Measurements from ENCODE around the gene RAPGEF4. TPM values are rescaled to one million over a fixed set of nuclear protein-coding genes. Genes with fewer than 3 reads are reported as not detected.

Gene RAPGEF4
- total RNA-seq, 1 experiment from 2014 or later = 0.98 TPM

DNA sequence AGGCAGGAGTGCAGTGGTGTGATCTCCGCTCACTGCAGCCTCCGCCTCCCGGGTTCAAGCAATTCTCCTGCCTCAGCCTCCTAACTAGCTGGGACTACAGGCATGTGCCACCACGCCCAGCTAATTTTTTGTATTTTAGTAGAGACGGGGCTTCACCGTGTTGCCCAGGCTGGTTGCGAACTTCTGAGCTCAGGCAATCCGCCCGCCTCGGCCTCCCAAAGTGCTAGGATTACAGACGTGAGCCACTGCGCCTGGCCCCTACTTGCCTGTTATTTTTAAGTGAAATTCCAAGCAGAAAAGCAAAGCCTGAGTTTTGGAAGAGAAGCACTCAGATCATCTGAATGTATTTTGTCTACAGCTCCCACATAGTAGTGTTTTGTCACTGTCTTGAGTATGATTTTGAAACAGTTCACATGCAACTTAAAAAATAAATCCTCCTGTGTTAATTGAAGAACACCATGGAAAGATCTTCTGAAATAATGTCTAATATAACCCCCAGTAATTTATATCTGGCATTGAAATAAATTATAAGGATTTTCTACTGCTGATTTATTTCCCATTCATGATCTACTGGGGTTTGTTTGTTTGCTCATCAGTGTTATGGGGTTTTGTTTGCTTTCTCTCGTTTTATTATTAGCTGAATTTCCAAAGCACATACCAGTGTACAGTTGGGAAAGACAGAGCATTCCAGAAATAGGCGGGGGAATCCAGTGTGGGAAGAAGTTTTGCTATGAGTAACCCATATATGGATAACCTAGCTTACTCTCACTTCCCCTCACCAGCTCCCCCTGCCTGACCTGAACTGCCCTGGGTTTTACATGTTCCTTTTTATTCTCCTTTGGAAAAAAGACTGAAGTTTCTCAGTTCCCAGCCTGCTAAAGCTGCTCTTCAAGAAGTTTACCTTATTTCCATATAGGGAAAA lies 259.9 kb downstream of the RAPGEF4 start:
- H3K27ac Mint-ChIP-seq (ENCODE audit: unreplicated experiment) = peak overlapping the region; percentile 69
- peaks cover 16% of the 10 kb centered on the region for H3K4me1 ChIP-seq
- no peaks in the 10 kb centered on the region for H3K9me3 ChIP-seq
- no TSS peak for BruUV-seq (replicated peaks)
- CTCF ChIA-PET = interaction anchor here (0.9 kb wide), 1 partner anchor 33 kb away, joined by 3 read pairs; no protein-coding TSS in a partner anchor
- H3K27me3 Mint-ChIP-seq (ENCODE audit: insufficient read depth, unreplicated experiment) = peaks cover under 1% of the 10 kb centered on the region
- intact Hi-C loops (cut with micrococcal nuclease; ENCODE audit: unreplicated experiment) = no loop called here
- peak overlapping the region; percentile 15 for H3K4me3 Mint-ChIP-seq (ENCODE audit: unreplicated experiment)
- peak; percentile 79 to 87 for DNase-seq
- H3K36me3 Mint-ChIP-seq (ENCODE audit: insufficient read depth, unreplicated experiment) = no peaks in the 10 kb centered on the region
- H3K9me3 Mint-ChIP-seq (ENCODE audit: unreplicated experiment) = peaks cover 10% of the 10 kb centered on the region
- H3K4me3 ChIP-seq (ENCODE audit: low read depth, low read length) = no peak overlapping the region
- peaks cover 39% of the 10 kb centered on the region for H3K4me1 Mint-ChIP-seq (ENCODE audit: low read depth, unreplicated experiment)
- H3K27me3 ChIP-seq (replicated peaks; ENCODE audit: control insufficient read depth, insufficient read depth, low read length) = no peaks in the 10 kb centered on the region
- POLR2A ChIA-PET = no interaction called here
- H3K36me3 ChIP-seq (ENCODE audit: control insufficient read depth, insufficient read depth, low read length) = no peaks in the 10 kb centered on the region
- TF ChIP-seq, protein P1, sequence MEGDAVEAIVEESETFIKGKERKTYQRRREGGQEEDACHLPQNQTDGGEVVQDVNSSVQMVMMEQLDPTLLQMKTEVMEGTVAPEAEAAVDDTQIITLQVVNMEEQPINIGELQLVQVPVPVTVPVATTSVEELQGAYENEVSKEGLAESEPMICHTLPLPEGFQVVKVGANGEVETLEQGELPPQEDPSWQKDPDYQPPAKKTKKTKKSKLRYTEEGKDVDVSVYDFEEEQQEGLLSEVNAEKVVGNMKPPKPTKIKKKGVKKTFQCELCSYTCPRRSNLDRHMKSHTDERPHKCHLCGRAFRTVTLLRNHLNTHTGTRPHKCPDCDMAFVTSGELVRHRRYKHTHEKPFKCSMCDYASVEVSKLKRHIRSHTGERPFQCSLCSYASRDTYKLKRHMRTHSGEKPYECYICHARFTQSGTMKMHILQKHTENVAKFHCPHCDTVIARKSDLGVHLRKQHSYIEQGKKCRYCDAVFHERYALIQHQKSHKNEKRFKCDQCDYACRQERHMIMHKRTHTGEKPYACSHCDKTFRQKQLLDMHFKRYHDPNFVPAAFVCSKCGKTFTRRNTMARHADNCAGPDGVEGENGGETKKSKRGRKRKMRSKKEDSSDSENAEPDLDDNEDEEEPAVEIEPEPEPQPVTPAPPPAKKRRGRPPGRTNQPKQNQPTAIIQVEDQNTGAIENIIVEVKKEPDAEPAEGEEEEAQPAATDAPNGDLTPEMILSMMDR (IDR thresholded peaks at IDR 0.05; ENCODE audit: insufficient read depth in 1 of 2, low read depth in 1 of 2, low read length in 1 of 2, severe bottlenecking in 1 of 2, unreplicated experiment in 1 of 2) = peak; percentile 37

GRCh38 chr2:172996387-172996961 lies 260.8 kb downstream of the RAPGEF4 start:
- DNase-seq = no peak
- peak overlapping the region; percentile 69 for H3K27ac Mint-ChIP-seq (ENCODE audit: unreplicated experiment)

DNA sequence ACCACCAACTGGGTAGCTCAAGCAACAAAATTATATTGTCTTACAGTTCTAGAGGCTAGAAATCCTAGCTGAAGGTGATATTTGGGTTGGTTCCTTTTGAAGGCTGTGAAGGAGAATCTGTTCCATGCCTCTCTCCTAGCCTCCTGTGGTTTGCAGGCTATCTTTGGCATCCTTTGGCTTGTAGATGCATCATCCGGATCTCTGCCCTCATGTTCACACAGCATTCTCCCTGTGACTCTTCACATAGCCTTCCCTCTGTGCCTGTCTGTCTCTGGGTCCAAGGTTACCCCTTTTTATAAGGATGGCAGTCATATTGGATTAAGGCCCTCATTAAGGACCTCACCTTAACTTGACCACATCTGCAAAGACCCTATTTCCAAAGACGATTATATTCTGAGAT lies 261.4 kb downstream of the RAPGEF4 start:
- intact Hi-C loops (cut with micrococcal nuclease; ENCODE audit: unreplicated experiment) = no loop called here
- H3K4me1 Mint-ChIP-seq (ENCODE audit: low read depth, unreplicated experiment) = peaks cover 39% of the 10 kb centered on the region
- TF ChIP-seq, protein P1 (IDR thresholded peaks at IDR 0.05; ENCODE audit: insufficient read depth in 1 of 2, low read depth in 1 of 2, low read length in 1 of 2, severe bottlenecking in 1 of 2, unreplicated experiment in 1 of 2) = no peak
- no peak for DNase-seq
- H3K36me3 ChIP-seq (ENCODE audit: control insufficient read depth, insufficient read depth, low read length) = no peaks in the 10 kb centered on the region
- H3K4me3 ChIP-seq (ENCODE audit: low read depth, low read length) = no peak overlapping the region
- ChIA-PET POLR2A (no interaction called here), CTCF (no interaction called here)
- BruUV-seq (replicated peaks) = no TSS peak
- H3K27me3 ChIP-seq (replicated peaks; ENCODE audit: control insufficient read depth, insufficient read depth, low read length) = no peaks in the 10 kb centered on the region
- no peaks in the 10 kb centered on the region for H3K9me3 ChIP-seq
- H3K4me1 ChIP-seq = peaks cover 16% of the 10 kb centered on the region
- peaks cover 2% of the 10 kb centered on the region for H3K27me3 Mint-ChIP-seq (ENCODE audit: insufficient read depth, unreplicated experiment)
- H3K27ac Mint-ChIP-seq (ENCODE audit: unreplicated experiment) = no peak overlapping the region
- H3K36me3 Mint-ChIP-seq (ENCODE audit: insufficient read depth, unreplicated experiment) = no peaks in the 10 kb centered on the region
- H3K9me3 Mint-ChIP-seq (ENCODE audit: unreplicated experiment) = peaks cover 10% of the 10 kb centered on the region
- H3K4me3 Mint-ChIP-seq (ENCODE audit: unreplicated experiment) = no peak overlapping the region

More at GRCh38 chr2:172996387-172996961, 260.8 kb downstream of the RAPGEF4 start:
- POLR2A ChIA-PET = no interaction called here
- H3K4me1 Mint-ChIP-seq (ENCODE audit: low read depth, unreplicated experiment) = peaks cover 39% of the 10 kb centered on the region
- H3K4me3 Mint-ChIP-seq (ENCODE audit: unreplicated experiment) = no peak overlapping the region
- Histone ChIP-seq H3K36me3 (ENCODE audit: control insufficient read depth, insufficient read depth, low read length) (no peaks in the 10 kb centered on the region), H3K9me3 (no peaks in the 10 kb centered on the region), H3K4me1 (peaks cover 16% of the 10 kb centered on the region), H3K27me3 (replicated peaks; ENCODE audit: control insufficient read depth, insufficient read depth, low read length) (no peaks in the 10 kb centered on the region), H3K4me3 (ENCODE audit: low read depth, low read length) (no peak overlapping the region)
- intact Hi-C loops (cut with micrococcal nuclease; ENCODE audit: unreplicated experiment) = no loop called here
- TF ChIP-seq, protein P1 (IDR thresholded peaks at IDR 0.05; ENCODE audit: insufficient read depth in 1 of 2, low read depth in 1 of 2, low read length in 1 of 2, severe bottlenecking in 1 of 2, unreplicated experiment in 1 of 2) = no peak
- peaks cover 2% of the 10 kb centered on the region for H3K27me3 Mint-ChIP-seq (ENCODE audit: insufficient read depth, unreplicated experiment)
- CTCF ChIA-PET = interaction anchor here (0.9 kb wide), 1 partner anchor 32 kb away, joined by 3 read pairs; no protein-coding TSS in a partner anchor
- no TSS peak for BruUV-seq (replicated peaks)
- peaks cover 10% of the 10 kb centered on the region for H3K9me3 Mint-ChIP-seq (ENCODE audit: unreplicated experiment)
- no peaks in the 10 kb centered on the region for H3K36me3 Mint-ChIP-seq (ENCODE audit: insufficient read depth, unreplicated experiment)
